H1 (cell line): Measurements from ENCODE around the gene CEP78. TPM values are rescaled to one million over a fixed set of nuclear protein-coding genes. Genes with fewer than 3 reads are reported as not detected.
A peak's percentile ranks its signal among the peaks of the same experiment; 100 is the strongest.

Experiments
- CTCF ChIA-PET: fragments of 300-600 bp; sonication (Branson Sonifier 250); formaldehyde crosslinking; loops from one replicate; lab custom pipeline; 2021; ENCODE audit not compliant: partially characterized antibody; lab: Charles Lee
- POLR2A ChIA-PET: fragments of 300-600 bp; sonication (Branson Sonifier 250); formaldehyde crosslinking; loops from one replicate; lab custom pipeline; 2021; ENCODE audit warnings: inconsistent platforms; ENCODE audit not compliant: partially characterized antibody; lab: Charles Lee
- DNase-seq, 2 experiments: peaks; one replicate each; pipeline versions ENCODE4 v3.0.0 to v3.0.0-alpha.2; 2010 to 2022; ENCODE audit warnings: low spot score in 2 of 2, low read depth in 1 of 2, mixed read lengths in 1 of 2
- FAIRE-seq: peaks from 2 replicates; lab custom pipeline; 2011; peaks lifted over from hg19 to GRCh38; lab: Jason Lieb, UNC
- H2AFZ ChIP-seq: 2 replicates; pipeline ENCODE4 v1.8.1; 2012; ENCODE audit warnings: low read length, inconsistent platforms
- H2AK5ac ChIP-seq: 2 replicates; pipeline ENCODE4 v1.6.1; 2013; ENCODE audit warnings: low read depth, low read length
- H2BK120ac ChIP-seq: replicated peaks from 2 replicates; pipeline ENCODE3; 2013; ENCODE audit warnings: low read depth, low read length, inconsistent platforms
- H2BK12ac ChIP-seq: 2 replicates; pipeline ENCODE4 v1.6.1; 2013; ENCODE audit warnings: low read depth, low read length
- H2BK15ac ChIP-seq: 2 replicates; pipeline ENCODE4 v1.6.1; 2013; ENCODE audit warnings: low read length
- H2BK20ac ChIP-seq: 2 replicates; pipeline ENCODE4 v1.6.1; 2013; ENCODE audit warnings: low read length
- H2BK5ac ChIP-seq: 2 replicates; pipeline ENCODE4 v1.6.1; 2013; ENCODE audit warnings: low read depth, low read length
- H3K14ac ChIP-seq: 2 replicates; pipeline ENCODE4 v1.6.1; 2013; ENCODE audit warnings: inconsistent platforms; ENCODE audit not compliant: insufficient read length
- H3K18ac ChIP-seq: 2 replicates; pipeline ENCODE4 v1.6.1; 2013; ENCODE audit warnings: low read length; ENCODE audit errors: extremely low read depth
- H3K23ac ChIP-seq: 2 replicates; pipeline ENCODE4 v1.6.1; 2013; ENCODE audit warnings: inconsistent platforms; ENCODE audit not compliant: insufficient read length
- H3K23me2 ChIP-seq: 2 replicates; pipeline ENCODE4 v1.6.1; 2013; ENCODE audit warnings: low read depth, low read length
- H3K27ac ChIP-seq: 2 replicates; pipeline ENCODE4 v1.6.1; 2011; ENCODE audit warnings: low read depth, low read length, inconsistent platforms
- H3K27me3 ChIP-seq, 4 experiments: replicated peaks in 1 of 4; 1 replicate in 1 of 4; 2 replicates in 3 of 4; pipeline versions ENCODE4 v1.6.1 to v1.8.1; 2011 to 2013; ENCODE audit warnings: low read length in 3 of 4, mild to moderate bottlenecking in 3 of 4, inconsistent platforms in 2 of 4, mixed read lengths in 2 of 4, moderate library complexity in 1 of 4; ENCODE audit not compliant: control insufficient read depth in 3 of 4, insufficient read depth in 3 of 4; ENCODE audit errors: extremely low read depth in 1 of 4
- H3K36me3 ChIP-seq, 4 experiments: 2 replicates each; pipeline versions ENCODE4 v1.6.1 to v1.8.1; 2011 to 2013; ENCODE audit warnings: mild to moderate bottlenecking in 4 of 4, low read length in 3 of 4, moderate library complexity in 2 of 4, control low read depth in 1 of 4, inconsistent platforms in 1 of 4; ENCODE audit not compliant: insufficient read depth in 4 of 4, control insufficient read depth in 2 of 4
- H3K4ac ChIP-seq: replicated peaks from 2 replicates; pipeline ENCODE3; 2013; ENCODE audit warnings: low read length, low read depth, mixed read lengths, inconsistent platforms; ENCODE audit not compliant: insufficient read length
- H3K4me1 ChIP-seq, 4 experiments: replicated peaks in 1 of 4; 1 replicate in 1 of 4; 2 replicates in 3 of 4; pipeline versions ENCODE4 v1.6.1 to v1.8.1; 2011 to 2013; ENCODE audit warnings: low read length in 3 of 4, inconsistent platforms in 2 of 4, mixed read lengths in 1 of 4; ENCODE audit not compliant: insufficient read depth in 4 of 4, control insufficient read depth in 3 of 4
- H3K4me2 ChIP-seq, 2 experiments: 2 replicates each; pipeline versions ENCODE4 v1.6.1 to v1.8.1; 2011 to 2013; ENCODE audit warnings: low read depth in 2 of 2, low read length in 2 of 2, control low read depth in 1 of 2, inconsistent platforms in 1 of 2, mild to moderate bottlenecking in 1 of 2; ENCODE audit not compliant: insufficient read depth in 1 of 2
- H3K4me3 ChIP-seq, 4 experiments: fragments of 200-600, 300-600 bp in 1 of 4; sonication (generic), shearing (Covaris generic), sonication (Bioruptor Twin) in 1 of 4; 2 replicates each; pipeline versions ENCODE4 v1.5.1 to v1.8.1; 2011 to 2016; ENCODE audit warnings: low read length in 4 of 4, low read depth in 3 of 4, control low read depth in 2 of 4, inconsistent platforms in 2 of 4, mild to moderate bottlenecking in 2 of 4, mixed read lengths in 1 of 4, moderate library complexity in 1 of 4; ENCODE audit not compliant: insufficient read depth in 2 of 4; ENCODE audit errors: extremely low read depth in 1 of 4
- H3K56ac ChIP-seq: replicated peaks from 2 replicates; pipeline ENCODE3; 2013; ENCODE audit warnings: low read depth, mild to moderate bottlenecking, mixed read lengths, low read length, inconsistent platforms; ENCODE audit not compliant: insufficient read length
- H3K79me1 ChIP-seq: 2 replicates; pipeline ENCODE4 v1.6.1; 2013; ENCODE audit warnings: low read depth, low read length, control low read depth
- H3K79me2 ChIP-seq, 2 experiments: 2 replicates each; pipeline versions ENCODE4 v1.6.1 to v1.8.1; 2012 to 2013; ENCODE audit warnings: low read length in 2 of 2, mild to moderate bottlenecking in 2 of 2, inconsistent platforms in 1 of 2; ENCODE audit not compliant: insufficient read depth in 2 of 2, control insufficient read depth in 1 of 2
- H3K9ac ChIP-seq, 4 experiments: replicated peaks in 1 of 4; 1 replicate in 1 of 4; 2 replicates in 3 of 4; pipeline versions ENCODE4 v1.6.1 to v1.8.1; 2011 to 2013; ENCODE audit warnings: low read depth in 3 of 4, low read length in 3 of 4, control low read depth in 2 of 4, mild to moderate bottlenecking in 2 of 4, moderate library complexity in 2 of 4, inconsistent platforms in 1 of 4; ENCODE audit errors: extremely low read depth in 1 of 4
- H3K9me3 ChIP-seq, 2 experiments: 2 replicates each; pipeline versions ENCODE4 v1.6.1 to v1.8.1; 2012 to 2013; ENCODE audit warnings: mild to moderate bottlenecking in 2 of 2, moderate library complexity in 2 of 2, control low read depth in 1 of 2, inconsistent platforms in 1 of 2, low read depth in 1 of 2, low read length in 1 of 2, mixed read lengths in 1 of 2; ENCODE audit not compliant: insufficient read depth in 2 of 2
- H4K20me1 ChIP-seq, 2 experiments: replicated peaks in 1 of 2; 2 replicates each; pipeline versions ENCODE3 to v1.8.1; 2011 to 2013; ENCODE audit warnings: inconsistent platforms in 2 of 2, low read length in 2 of 2, mild to moderate bottlenecking in 1 of 2; ENCODE audit not compliant: insufficient read depth in 2 of 2, control insufficient read depth in 1 of 2
- H4K5ac ChIP-seq: 2 replicates; pipeline ENCODE4 v1.6.1; 2013; ENCODE audit warnings: low read length, low read depth, mixed read lengths, inconsistent platforms; ENCODE audit not compliant: insufficient read length
- H4K8ac ChIP-seq: 2 replicates; pipeline ENCODE4 v1.8.0; 2013; ENCODE audit warnings: mild to moderate bottlenecking, moderate library complexity, low read length, inconsistent platforms; ENCODE audit not compliant: insufficient read depth; ENCODE audit errors: extremely low read depth
- H4K91ac ChIP-seq: replicated peaks from 2 replicates; pipeline ENCODE3; 2013; ENCODE audit warnings: low read length, mixed read lengths, inconsistent platforms; ENCODE audit not compliant: insufficient read length
- BACH1 ChIP-seq: IDR thresholded peaks from 2 replicates; pipeline ENCODE4 v1.6.1; 2012; ENCODE audit warnings: low read length, improper control_type of control experiment
- CTCF ChIP-seq, 3 experiments: IDR thresholded peaks; 1 replicate in 2 of 3; 2 replicates in 1 of 3; pipeline versions ENCODE4 v1.5.1 to v1.6.1; 2011; ENCODE audit warnings: low read length in 3 of 3, mild to moderate bottlenecking in 3 of 3, inconsistent platforms in 2 of 3, low read depth in 1 of 3, moderate library complexity in 1 of 3; ENCODE audit not compliant: insufficient read depth in 1 of 3; ENCODE audit errors: control extremely low read depth in 1 of 3
- RAD21 ChIP-seq, 2 experiments: IDR thresholded peaks in 1 of 2; conservative IDR thresholded peaks in 1 of 2; 2 replicates each; pipeline ENCODE4 v1.6.1; 2011; ENCODE audit warnings: low read depth in 2 of 2, low read length in 2 of 2, improper control_type of control experiment in 1 of 2, inconsistent platforms in 1 of 2, mild to moderate bottlenecking in 1 of 2, moderate library complexity in 1 of 2
- WGBS, 2 experiments: shearing (Covaris generic) in 1 of 2; methylation state at CpG; one replicate each; pipeline versions ENCODE4 v1.1.6 to v1.1.7; 2013 to 2015; ENCODE audit warnings: low lambda C conversion rate in 2 of 2, mixed read lengths in 2 of 2, inconsistent platforms in 1 of 2, low coverage in 1 of 2, missing lambda C conversion rate in 1 of 2; ENCODE audit not compliant: insufficient replicate concordance in 2 of 2, insufficient coverage in 1 of 2, insufficient read length in 1 of 2; ENCODE audit errors: extremely low coverage in 1 of 2, missing lambda C conversion rate in 1 of 2; 5-methylcytosine and 5-hydroxymethylcytosine counted together
- polyA plus RNA-seq, 7 experiments: library from polyadenylated mRNA; depleted of rRNA in 3 of 7; stranded (reverse) in 5 of 7; unstranded in 2 of 7; fragments of >200 nt in 5 of 7; fragments of 200-250 nt in 2 of 7; gene quantifications; 1 replicate in 5 of 7; 2 replicates in 1 of 7; 4 replicates in 1 of 7; pipeline versions ENCODE4 v1.2.1 to v1.2.3, GENCODE V29; 2011 to 2013; ENCODE audit warnings: missing spikeins in 2 of 7, mixed read lengths in 2 of 7
- total RNA-seq: library from RNA; stranded (reverse); fragmentation: NEBNext Ultra II Directional; extraction: Animal tissue kit (Norgen Biotek cat#: 25700); gene quantifications from 2 replicates; pipeline ENCODE4 v1.2.1, GENCODE V29; 2021

Gene CEP78
- total and polyA plus RNA-seq, 2 of the 8 experiments (the other 6 are each of a cell fraction or from before 2014, with no cell fraction given), result 10.3 to 40.9 TPM

GRCh38 chr9:78239506-78239905, 3.6 kb downstream of the CEP78 start:
- no peak overlapping the region for H2AK5ac ChIP-seq
- TF ChIP-seq CTCF (IDR thresholded peaks at IDR 0.05; ENCODE audit: control extremely low read depth in 1 of 3, insufficient read depth in 1 of 3, low read depth in 1 of 3, low read length in 3 of 3) (peak; percentile 10 to 14 (median 13); a peak in 3 of 4 replicates), RAD21 (IDR thresholded peaks at IDR 0.05 in 1 of 2, conservative IDR thresholded peaks at IDR 0.05 in 1 of 2; ENCODE audit: low read depth in 2 of 2, low read length in 2 of 2) (peak; percentile 12 to 27; a peak in 2 of 4 replicates), BACH1 (no peak)
- H3K79me2 ChIP-seq, result peaks cover 2 to 22% of the 10 kb centered on the region in 2 experiments; a peak in 3 of 4 replicates
- no peak overlapping the region for H3K23ac ChIP-seq
- no peak overlapping the region for H2BK15ac ChIP-seq
- peaks cover 2% of the 10 kb centered on the region for H3K23me2 ChIP-seq
- WGBS, 2 experiments, result 84% methylated on average over 5 of the region's 5 CpGs; no CpG with 5 or more reads in 1 of the 2 experiments
- ChIA-PET CTCF (interaction anchor here (0.9 to 1.6 kb wide), 5 partner anchors 11 to 805 kb away, joined by 3 to 4 read pairs (median 3); no protein-coding TSS in a partner anchor), POLR2A (interaction anchor here (1.0 to 1.7 kb wide), 5 partner anchors 57 to 73 kb away, joined by 4 to 6 read pairs (median 5); partner anchors contain the start of gene PSAT1)
- no peak overlapping the region for H2BK20ac ChIP-seq
- no peaks in the 10 kb centered on the region for H3K27me3 ChIP-seq
- H2BK5ac ChIP-seq, result no peak overlapping the region
- H3K4me1 ChIP-seq, result peaks cover 0 to 2% (median under 1%) of the 10 kb centered on the region in 4 experiments; a peak in 2 of 7 replicates
- no peak overlapping the region for H3K4ac ChIP-seq
- H3K56ac ChIP-seq, result no peak overlapping the region
- no peak for DNase-seq
- no peak overlapping the region for H2BK12ac ChIP-seq
- H3K9ac ChIP-seq, result no peak overlapping the region; a peak in 1 of 7 replicates
- H3K36me3 ChIP-seq, result peaks cover 4 to 38% (median 14%) of the 10 kb centered on the region in 4 experiments
- no peak overlapping the region for H3K27ac ChIP-seq
- no peak overlapping the region for H3K18ac ChIP-seq
- no peaks in the 10 kb centered on the region for H3K79me1 ChIP-seq
- H3K4me2 ChIP-seq, result no peak overlapping the region
- no peak overlapping the region for H2BK120ac ChIP-seq
- H4K20me1 ChIP-seq, result peaks cover 0 to 2% of the 10 kb centered on the region in 2 experiments
- no peak for FAIRE-seq
- no peak overlapping the region for H4K91ac ChIP-seq
- H4K5ac ChIP-seq, result no peak overlapping the region
- no peak overlapping the region for H4K8ac ChIP-seq
- no peak overlapping the region for H2AFZ ChIP-seq
- no peak overlapping the region for H3K14ac ChIP-seq
- H3K9me3 ChIP-seq, result no peaks in the 10 kb centered on the region
- H3K4me3 ChIP-seq, result no peak overlapping the region
